ENCODE measurements around the gene GPR39. TPM values are rescaled to one million over a fixed set of nuclear protein-coding genes. Genes with fewer than 3 reads are reported as not detected.

GPR39 gene
- total RNA-seq, 6 donors from 2014 or later, result 10.1 to 45.9 (median 24.0) TPM

- ATAC-seq (ENCODE audit: low FRiP score in 2 of 2), result peak in 1 of 2 donors; percentile 23
- 41 to 49% methylated on average over 6 of the region's 6 CpGs for WGBS, 2 donors
- no peak for DNase-seq
- no peaks in the 10 kb centered on the region for H3K9me3 ChIP-seq
- no peaks in the 10 kb centered on the region for H3K4me1 ChIP-seq
- no peaks in the 10 kb centered on the region for H3K36me3 ChIP-seq
- no peak overlapping the region for H3K27ac ChIP-seq
- no peak overlapping the region for H3K4me3 ChIP-seq
- H3K27me3 ChIP-seq, result no peaks in the 10 kb centered on the region
- TF ChIP-seq EP300 (IDR thresholded peaks at IDR 0.05), result no peak
- no peak for TF ChIP-seq CTCF (IDR thresholded peaks at IDR 0.05)
- no peak for TF ChIP-seq POLR2AphosphoS5 (IDR thresholded peaks at IDR 0.05)
- TF ChIP-seq POLR2A (IDR thresholded peaks at IDR 0.05), result no peak
Observed at GRCh38 chr2:132608311-132608710, 191.7 kb downstream of the GPR39 start.

- TF ChIP-seq POLR2AphosphoS5 (IDR thresholded peaks at IDR 0.05), result no peak
- no peak for TF ChIP-seq CTCF (IDR thresholded peaks at IDR 0.05)
- no peak for TF ChIP-seq POLR2A (IDR thresholded peaks at IDR 0.05)
- TF ChIP-seq EP300 (IDR thresholded peaks at IDR 0.05), result no peak
- 76 to 88% methylated on average over 8 of the region's 8 CpGs for WGBS, 2 donors
- Histone ChIP-seq H3K27me3 (no peaks in the 10 kb centered on the region), H3K9me3 (no peaks in the 10 kb centered on the region), H3K27ac (no peak overlapping the region), H3K4me1 (no peaks in the 10 kb centered on the region), H3K4me3 (no peak overlapping the region), H3K36me3 (no peaks in the 10 kb centered on the region)
- no peak for DNase-seq
- no peak for ATAC-seq (ENCODE audit: low FRiP score in 2 of 2)
Observed at GRCh38 chr2:132609101-132609890, 192.7 kb downstream of the GPR39 start.

- Histone ChIP-seq H3K9me3 (no peaks in the 10 kb centered on the region), H3K4me3 (no peak overlapping the region), H3K4me1 (no peaks in the 10 kb centered on the region), H3K36me3 (no peaks in the 10 kb centered on the region), H3K27ac (no peak overlapping the region), H3K27me3 (no peaks in the 10 kb centered on the region)
- ATAC-seq (ENCODE audit: low FRiP score in 2 of 2), result no peak
- TF ChIP-seq POLR2A (IDR thresholded peaks at IDR 0.05) (no peak), EP300 (IDR thresholded peaks at IDR 0.05) (no peak), CTCF (IDR thresholded peaks at IDR 0.05) (no peak), POLR2AphosphoS5 (IDR thresholded peaks at IDR 0.05) (no peak)
- no peak for DNase-seq
- 58 to 68% methylated on average over 2 of the region's 2 CpGs for WGBS, 2 donors
Observed at GRCh38 chr2:132611719-132612118, 195.1 kb downstream of the GPR39 start.

- no peaks in the 10 kb centered on the region for H3K9me3 ChIP-seq
- no peak for TF ChIP-seq EP300 (IDR thresholded peaks at IDR 0.05)
- TF ChIP-seq CTCF (IDR thresholded peaks at IDR 0.05), result no peak
- ATAC-seq (ENCODE audit: low FRiP score in 2 of 2), result no peak
- no peak overlapping the region for H3K4me3 ChIP-seq
- no peak overlapping the region for H3K27ac ChIP-seq
- no peaks in the 10 kb centered on the region for H3K27me3 ChIP-seq
- no peaks in the 10 kb centered on the region for H3K36me3 ChIP-seq
- no peak for DNase-seq
- 80 to 88% methylated on average over 5 of the region's 5 CpGs for WGBS, 2 donors
- no peaks in the 10 kb centered on the region for H3K4me1 ChIP-seq
Observed at GRCh38 chr2:132615329-132616085, 198.9 kb downstream of the GPR39 start.

Data from upper lobe of left lung (tissue), 6 donors.